Liver (tissue), 9 donors: ENCODE data around the gene ANTXR1. TPM values are rescaled to one million over a fixed set of nuclear protein-coding genes. Genes with fewer than 3 reads are reported as not detected.

Experiments
- DNase-seq: peaks from one replicate; pipeline ENCODE4 v3.0.0-alpha.2; 2017; ENCODE audit warnings: low spot score
- H3K27ac ChIP-seq, 2 donors: one replicate each; pipeline ENCODE4 v1.7.0; 2013; ENCODE audit warnings: inconsistent platforms in 2 of 2, low read length in 2 of 2, control low read depth in 1 of 2, low read depth in 1 of 2, mild to moderate bottlenecking in 1 of 2
- H3K27me3 ChIP-seq, 4 donors: one replicate each; pipeline versions ENCODE4 v1.6.1 to v1.7.0; 2013; ENCODE audit warnings: low read length in 3 of 4, inconsistent platforms in 1 of 4, mild to moderate bottlenecking in 1 of 4, moderate library complexity in 1 of 4; ENCODE audit not compliant: control insufficient read depth in 4 of 4, insufficient read depth in 4 of 4
- H3K36me3 ChIP-seq, 4 donors: one replicate each; pipeline versions ENCODE4 v1.6.1 to v1.7.0; 2013; ENCODE audit warnings: low read length in 3 of 4, mild to moderate bottlenecking in 3 of 4, low read depth in 1 of 4, moderate library complexity in 1 of 4; ENCODE audit not compliant: control insufficient read depth in 4 of 4, insufficient read depth in 3 of 4
- H3K4me1 ChIP-seq, 4 donors: one replicate each; pipeline versions ENCODE4 v1.6.1 to v1.7.0; 2013; ENCODE audit warnings: low read length in 3 of 4, mild to moderate bottlenecking in 3 of 4, moderate library complexity in 1 of 4; ENCODE audit not compliant: control insufficient read depth in 4 of 4, insufficient read depth in 4 of 4
- H3K4me3 ChIP-seq, 3 donors: one replicate each; pipeline versions ENCODE4 v1.6.1 to v1.7.0; 2013; ENCODE audit warnings: low read length in 3 of 3, control low read depth in 1 of 3, low read depth in 1 of 3, mild to moderate bottlenecking in 1 of 3
- H3K9ac ChIP-seq, 2 donors: one replicate each; pipeline ENCODE4 v1.7.0; 2013; ENCODE audit warnings: low read length in 2 of 2, mild to moderate bottlenecking in 2 of 2, moderate library complexity in 2 of 2, control low read depth in 1 of 2, low read depth in 1 of 2
- H3K9me3 ChIP-seq, 4 donors: one replicate each; pipeline versions ENCODE4 v1.6.1 to v1.7.0; 2013; ENCODE audit warnings: low read length in 3 of 4; ENCODE audit not compliant: control insufficient read depth in 4 of 4
- ATF3 ChIP-seq: IDR thresholded peaks from 2 replicates; pipeline ENCODE4 v1.6.1; 2016; ENCODE audit warnings: antibody characterized with exemption
- CTCF ChIP-seq: fragments of 150-350 bp; IDR thresholded peaks from 2 replicates; pipeline ENCODE4 v1.5.1; 2017; ENCODE audit warnings: improper control_type of control experiment, low read depth, low read length; ENCODE audit not compliant: missing input control
- EGR1 ChIP-seq, 2 donors: IDR thresholded peaks; 2 replicates each; pipeline ENCODE4 v1.6.1; 2016 to 2018; ENCODE audit warnings: antibody characterized with exemption in 2 of 2, low read depth in 2 of 2
- FOXA1 ChIP-seq: IDR thresholded peaks from 2 replicates; pipeline ENCODE4 v1.6.1; 2016; ENCODE audit warnings: antibody characterized with exemption
- FOXA2 ChIP-seq: IDR thresholded peaks from 2 replicates; pipeline ENCODE4 v1.6.1; 2016; ENCODE audit warnings: antibody characterized with exemption
- GABPA ChIP-seq, 2 donors: IDR thresholded peaks in 1 of 2; conservative IDR thresholded peaks in 1 of 2; 2 replicates each; pipeline ENCODE4 v1.6.1; 2016; ENCODE audit warnings: antibody characterized with exemption in 2 of 2, mild to moderate bottlenecking in 1 of 2, moderate library complexity in 1 of 2
- HNF4A ChIP-seq, 2 donors: conservative IDR thresholded peaks; 2 replicates each; pipeline ENCODE4 v1.6.1; 2016; ENCODE audit warnings: antibody characterized with exemption in 2 of 2, mild to moderate bottlenecking in 2 of 2
- HNF4G ChIP-seq: IDR thresholded peaks from 2 replicates; pipeline ENCODE4 v1.6.1; 2016; ENCODE audit warnings: antibody characterized with exemption
- JUND ChIP-seq, 2 donors: IDR thresholded peaks; 2 replicates each; pipeline ENCODE4 v1.6.1; 2016; ENCODE audit warnings: antibody characterized with exemption in 2 of 2
- MAX ChIP-seq: IDR thresholded peaks from 2 replicates; pipeline ENCODE4 v1.6.1; 2016; ENCODE audit warnings: antibody characterized with exemption
- NR2F2 ChIP-seq: IDR thresholded peaks from 2 replicates; pipeline ENCODE4 v1.6.1; 2016; ENCODE audit warnings: antibody characterized with exemption
- RAD21 ChIP-seq, 2 donors: IDR thresholded peaks; 2 replicates each; pipeline ENCODE4 v1.6.1; 2016; ENCODE audit warnings: antibody characterized with exemption in 2 of 2, mild to moderate bottlenecking in 2 of 2
- REST ChIP-seq: IDR thresholded peaks from 2 replicates; pipeline ENCODE4 v1.6.1; 2016; ENCODE audit warnings: antibody characterized with exemption, mild to moderate bottlenecking
- RXRA ChIP-seq, 2 donors: IDR thresholded peaks; 2 replicates each; pipeline ENCODE4 v1.6.1; 2017 to 2018; ENCODE audit warnings: antibody characterized with exemption in 2 of 2, mild to moderate bottlenecking in 1 of 2
- SP1 ChIP-seq: IDR thresholded peaks from 2 replicates; pipeline ENCODE4 v1.6.1; 2018; ENCODE audit warnings: antibody characterized with exemption, mild to moderate bottlenecking
- TAF1 ChIP-seq: conservative IDR thresholded peaks from 2 replicates; pipeline ENCODE4 v1.6.1; 2016; ENCODE audit warnings: antibody characterized with exemption, mild to moderate bottlenecking
- YY1 ChIP-seq: IDR thresholded peaks from 2 replicates; pipeline ENCODE4 v1.6.1; 2016; ENCODE audit warnings: antibody characterized with exemption, mild to moderate bottlenecking
- ZBTB33 ChIP-seq: IDR thresholded peaks from 2 replicates; pipeline ENCODE4 v1.6.1; 2016; ENCODE audit warnings: antibody characterized with exemption
- WGBS: extraction: QIAGEN DNeasy Blood & Tissue Kit; methylation state at CpG from one replicate; pipeline ENCODE4 v1.1.7; 2013; 5-methylcytosine and 5-hydroxymethylcytosine counted together
- polyA plus RNA-seq, 2 donors: library from polyadenylated mRNA; stranded (reverse) in 1 of 2; unstranded in 1 of 2; fragments of 200-250 nt in 1 of 2; fragments of >200 nt in 1 of 2; fragmentation: Nextera tagmentation in 1 of 2; extraction: Ambion mirVana in 1 of 2; gene quantifications; one replicate each; pipeline versions ENCODE4 v1.2.1 to v1.2.3, GENCODE V29; 2013 to 2015
- total RNA-seq, 2 donors: library from RNA; depleted of rRNA; stranded (reverse); fragments of >200 nt; gene quantifications; one replicate each; pipeline ENCODE4 v1.2.3, GENCODE V29; 2014
- donor health status: healthy.
- donor health status: healthy.
- donor health status: healthy.
- donor health status: healthy.
- donor health status: healthy.

The ANTXR1 gene
- total and polyA plus RNA-seq, 4 donors = 0.60 to 3.6 (median 1.8) TPM

- no peak overlapping the region for H3K9ac ChIP-seq
- no peak for TF ChIP-seq ATF3
- no peak for TF ChIP-seq SP1
- peaks cover 0 to 4% (median 0%) of the 10 kb centered on the region in 4 donors for H3K4me1 ChIP-seq
- no peak overlapping the region for H3K27ac ChIP-seq
- WGBS = 86% methylated on average over 3 of the region's 3 CpGs
- no peaks in the 10 kb centered on the region for H3K9me3 ChIP-seq
- H3K27me3 ChIP-seq = peaks cover 0 to 3% (median 0%) of the 10 kb centered on the region in 4 donors
- H3K36me3 ChIP-seq = no peaks in the 10 kb centered on the region
- no peak overlapping the region for H3K4me3 ChIP-seq
- no peak for DNase-seq
Observed at GRCh38 chr2:69170661-69171060, 157.7 kb downstream of the ANTXR1 start.

GRCh38 chr2:69171116-69171896 lies 158.3 kb downstream of the ANTXR1 start:
- peaks cover 0 to 3% (median 0%) of the 10 kb centered on the region in 4 donors for H3K27me3 ChIP-seq
- no peaks in the 10 kb centered on the region for H3K9me3 ChIP-seq
- no peak overlapping the region for H3K27ac ChIP-seq
- DNase-seq = no peak
- 73% methylated on average over 5 of the region's 5 CpGs for WGBS
- TF ChIP-seq SP1 (peak; percentile 61), ZBTB33 (no peak), MAX (no peak), CTCF (no peak), FOXA1 (no peak), YY1 (peak; percentile 25), NR2F2 (no peak), ATF3 (no peak), JUND (IDR thresholded peaks at IDR 0.05) (no peak), GABPA (IDR thresholded peaks at IDR 0.05 in 1 of 2, conservative IDR thresholded peaks at IDR 0.05 in 1 of 2) (no peak), HNF4G (peak; percentile 54), REST (peak; percentile 24), RXRA (IDR thresholded peaks at IDR 0.05) (peak; percentile 36 to 39), EGR1 (IDR thresholded peaks at IDR 0.05; ENCODE audit: low read depth in 2 of 2) (no peak), RAD21 (IDR thresholded peaks at IDR 0.05) (no peak), TAF1 (peak; percentile 14), HNF4A (conservative IDR thresholded peaks at IDR 0.05) (peak; percentile 66 to 84), FOXA2 (no peak)
- H3K4me1 ChIP-seq = peaks cover 0 to 4% (median 0%) of the 10 kb centered on the region in 4 donors
- no peaks in the 10 kb centered on the region for H3K36me3 ChIP-seq
- no peak overlapping the region for H3K9ac ChIP-seq
- no peak overlapping the region for H3K4me3 ChIP-seq
